Left ventricle myocardium inferior (tissue), 1 donor: ENCODE results near the gene RFTN1. TPM values are rescaled to one million over a fixed set of nuclear protein-coding genes. Genes with fewer than 3 reads are reported as not detected.

Experiments used
- DNase-seq: peaks from one replicate; pipeline ENCODE4 v3.0.0-alpha.2; 2020
- H3K27ac ChIP-seq: fragments of 200-600 bp; replicated peaks from 2 replicates; pipeline ENCODE4 v1.8.0; 2021
- H3K27me3 ChIP-seq: fragments of 200-600 bp; 2 replicates; pipeline ENCODE4 v1.8.0; 2021; ENCODE audit warnings: low read depth
- H3K36me3 ChIP-seq: fragments of 200-600 bp; 2 replicates; pipeline ENCODE4 v1.8.0; 2021
- H3K4me1 ChIP-seq: fragments of 200-600 bp; 2 replicates; pipeline ENCODE4 v1.8.0; 2021
- H3K4me3 ChIP-seq: fragments of 200-600 bp; 2 replicates; pipeline ENCODE4 v1.8.0; 2021; ENCODE audit warnings: mild to moderate bottlenecking, moderate library complexity
- H3K9me3 ChIP-seq: fragments of 200-600 bp; replicated peaks from 2 replicates; pipeline ENCODE4 v1.8.0; 2021
- CTCF ChIP-seq: fragments of 200-600 bp; IDR thresholded peaks from 2 replicates; pipeline ENCODE4 v1.8.0; 2021; ENCODE audit warnings: antibody characterized with exemption, mild to moderate bottlenecking, borderline replicate concordance
- intact Hi-C: fragments of 100-400 bp; cut with micrococcal nuclease; formaldehyde crosslinking; loops from one replicate; pipeline ENCODE4 v1.11.0; 2022
- total RNA-seq: library from RNA; stranded (reverse); fragmentation: NEBNext Ultra II Directional; extraction: Animal tissue kit (Norgen Biotek cat#: 25700); gene quantifications from one replicate; pipeline ENCODE4 v1.2.1, GENCODE V29; 2021
- donor health status: DM: no; HTN: yes; CAD: no; lungs with severe emphysema.

RFTN1 gene
- total RNA-seq, 1 donor from 2014 or later, result 22.9 TPM

- peaks cover 25% of the 10 kb centered on the region for H3K9me3 ChIP-seq
- H3K4me3 ChIP-seq, result no peak overlapping the region
- intact Hi-C loops, result no loop called here
- H3K27ac ChIP-seq, result no peak overlapping the region
- H3K36me3 ChIP-seq, result peaks cover 65% of the 10 kb centered on the region
- no peak for DNase-seq
- no peaks in the 10 kb centered on the region for H3K27me3 ChIP-seq
- peaks cover 35% of the 10 kb centered on the region for H3K4me1 ChIP-seq
- no peak for TF ChIP-seq CTCF
These were observed 182.1 kb downstream of the RFTN1 start for GRCh38 chr3:16331319-16331883.

GRCh38 chr3:16330351-16330750 is 183.1 kb downstream of the RFTN1 start:
- Histone ChIP-seq H3K27ac (no peak overlapping the region), H3K4me1 (peaks cover 28% of the 10 kb centered on the region), H3K27me3 (no peaks in the 10 kb centered on the region), H3K9me3 (peaks cover 25% of the 10 kb centered on the region), H3K4me3 (no peak overlapping the region), H3K36me3 (peaks cover 65% of the 10 kb centered on the region)
- no peak for TF ChIP-seq CTCF
- intact Hi-C loops, result no loop called here
- no peak for DNase-seq

GRCh38 chr3:16329826-16330129 is 183.7 kb downstream of the RFTN1 start:
- DNase-seq, result no peak
- intact Hi-C loops, result no loop called here
- no peak overlapping the region for H3K27ac ChIP-seq
- H3K36me3 ChIP-seq, result peaks cover 65% of the 10 kb centered on the region
- no peak overlapping the region for H3K4me3 ChIP-seq
- H3K4me1 ChIP-seq, result peaks cover 23% of the 10 kb centered on the region
- no peak for TF ChIP-seq CTCF
- H3K9me3 ChIP-seq, result peaks cover 21% of the 10 kb centered on the region
- no peaks in the 10 kb centered on the region for H3K27me3 ChIP-seq

GRCh38 chr3:16329036-16329825 is 184.3 kb downstream of the RFTN1 start:
- Histone ChIP-seq H3K27me3 (no peaks in the 10 kb centered on the region), H3K4me3 (no peak overlapping the region), H3K36me3 (peaks cover 62% of the 10 kb centered on the region), H3K27ac (no peak overlapping the region), H3K9me3 (peaks cover 16% of the 10 kb centered on the region), H3K4me1 (peaks cover 23% of the 10 kb centered on the region)
- no peak for TF ChIP-seq CTCF
- DNase-seq, result no peak
- intact Hi-C loops, result no loop called here

- no peak overlapping the region for H3K27ac ChIP-seq
- no peak for DNase-seq
- peaks cover 21% of the 10 kb centered on the region for H3K4me1 ChIP-seq
- intact Hi-C loops, result no loop called here
- H3K4me3 ChIP-seq, result no peak overlapping the region
- peaks cover 13% of the 10 kb centered on the region for H3K9me3 ChIP-seq
- H3K36me3 ChIP-seq, result peaks cover 70% of the 10 kb centered on the region
- no peak for TF ChIP-seq CTCF
- no peaks in the 10 kb centered on the region for H3K27me3 ChIP-seq
These were observed 185.4 kb downstream of the RFTN1 start for GRCh38 chr3:16328124-16328523.
